B cell (primary cell): ENCODE measurements around the gene HOATZ. TPM values are rescaled to one million over a fixed set of nuclear protein-coding genes. Genes with fewer than 3 reads are reported as not detected.
A peak's percentile ranks its signal among the peaks of the same experiment; 100 is the strongest.

Experiments
- ATAC-seq: fragments of 200-7000 bp; cut with Tn5 transposase; one replicate; pipeline ENCODE4 v1.10.0; 2021; ENCODE audit warnings: low read depth, mild to moderate bottlenecking, moderate number of reproducible peaks, moderate library complexity
- CTCF ChIA-PET: fragments of 350-600 bp; sonication (Branson Sonifier 250); formaldehyde crosslinking; loops from one replicate; lab custom pipeline; 2021; ENCODE audit warnings: antibody characterized with exemption, inconsistent platforms; lab: Charles Lee
- POLR2A ChIA-PET: fragments of 350-600 bp; sonication (Branson Sonifier 250); formaldehyde crosslinking; loops from one replicate; lab custom pipeline; 2021; ENCODE audit warnings: antibody characterized with exemption; lab: Charles Lee
- DNase-seq: peaks from one replicate; pipeline ENCODE4 v3.0.0; 2013
- H2AFZ ChIP-seq: 2 replicates; pipeline ENCODE4 v1.6.1; 2012; ENCODE audit warnings: mild to moderate bottlenecking, low read depth, low read length; ENCODE audit not compliant: insufficient read depth, poor library complexity, severe bottlenecking
- H3K27ac ChIP-seq, 2 donors: 1 replicate in 1 of 2; 2 replicates in 1 of 2; pipeline ENCODE4 v1.5.1; 2012 to 2013; ENCODE audit warnings: low read length in 2 of 2, mild to moderate bottlenecking in 2 of 2, moderate library complexity in 1 of 2
- H3K27me3 ChIP-seq, 4 experiments: fragments of 200-600 bp in 1 of 4; sonication (generic) in 1 of 4; replicated peaks in 1 of 4; 1 replicate in 2 of 4; 2 replicates in 2 of 4; pipeline versions ENCODE4 v1.6.1 to v1.7.0; 2013 to 2016; ENCODE audit warnings: low read length in 3 of 4, mild to moderate bottlenecking in 2 of 4, mixed read lengths in 1 of 4, moderate library complexity in 1 of 4; ENCODE audit not compliant: insufficient read depth in 4 of 4, control insufficient read depth in 3 of 4; ENCODE audit errors: control extremely low read depth in 1 of 4
- H3K36me3 ChIP-seq, 2 experiments: replicated peaks in 1 of 2; 1 replicate in 1 of 2; 2 replicates in 1 of 2; pipeline versions ENCODE4 v1.6.1 to v1.7.1; 2013; ENCODE audit warnings: low read length in 1 of 2; ENCODE audit not compliant: insufficient read depth in 2 of 2, control insufficient read depth in 1 of 2; ENCODE audit errors: control extremely low read depth in 1 of 2, extremely low read depth in 1 of 2
- H3K4me1 ChIP-seq, 2 donors: fragments of 200-600 bp in 1 of 2; sonication (generic) in 1 of 2; 1 replicate in 1 of 2; 2 replicates in 1 of 2; pipeline versions ENCODE4 v1.5.1 to v1.6.1; 2013 to 2017; ENCODE audit warnings: low read length in 2 of 2; ENCODE audit not compliant: control insufficient read depth in 2 of 2, insufficient read depth in 2 of 2
- H3K4me2 ChIP-seq: replicated peaks from 2 replicates; pipeline ENCODE3; 2012; ENCODE audit warnings: mild to moderate bottlenecking, low read depth, low read length; ENCODE audit not compliant: poor library complexity, severe bottlenecking
- H3K4me3 ChIP-seq, 5 experiments: fragments of 200-600 bp in 1 of 5; sonication (generic) in 1 of 5; 1 replicate in 3 of 5; 2 replicates in 2 of 5; pipeline versions ENCODE4 v1.5.1 to v1.7.0; 2011 to 2016; ENCODE audit warnings: low read length in 4 of 5, mild to moderate bottlenecking in 4 of 5, low read depth in 2 of 5, control low read depth in 1 of 5, moderate library complexity in 1 of 5; ENCODE audit not compliant: insufficient read depth in 1 of 5; ENCODE audit errors: control extremely low read depth in 1 of 5, extremely low read depth in 1 of 5
- H3K79me2 ChIP-seq: fragments of 200-600 bp; sonication (generic); one replicate; pipeline ENCODE4 v1.6.0; 2016; ENCODE audit warnings: low read length; ENCODE audit not compliant: control insufficient read depth, insufficient read depth
- H3K9ac ChIP-seq: fragments of 200-600 bp; sonication (generic); 2 replicates; pipeline ENCODE4 v1.6.1; 2017; ENCODE audit warnings: mild to moderate bottlenecking, low read length, moderate library complexity
- H3K9me3 ChIP-seq, 3 donors: one replicate each; pipeline versions ENCODE4 v1.6.1 to v1.7.1; 2013; ENCODE audit warnings: low read length in 2 of 3; ENCODE audit not compliant: control insufficient read depth in 2 of 3, insufficient read depth in 1 of 3; ENCODE audit errors: control extremely low read depth in 1 of 3
- H4K20me1 ChIP-seq: 2 replicates; pipeline ENCODE4 v1.6.0; 2012; ENCODE audit warnings: mild to moderate bottlenecking, low read length; ENCODE audit not compliant: insufficient read depth, control insufficient read depth, poor library complexity, severe bottlenecking
- H3K27ac Mint-ChIP-seq: one replicate; pipeline ENCODE4 v1.8.0; 2021; ENCODE audit warnings: mixed read lengths
- H3K27me3 Mint-ChIP-seq: one replicate; pipeline ENCODE4 v1.8.0; 2021; ENCODE audit warnings: mixed read lengths
- H3K4me1 Mint-ChIP-seq: one replicate; pipeline ENCODE4 v1.8.0; 2021; ENCODE audit warnings: mixed read lengths
- H3K4me3 Mint-ChIP-seq: one replicate; pipeline ENCODE4 v1.8.0; 2021; ENCODE audit warnings: mixed read lengths
- H3K9me3 Mint-ChIP-seq: one replicate; pipeline ENCODE4 v1.8.0; 2022; ENCODE audit warnings: mixed read lengths; ENCODE audit not compliant: insufficient read depth
- EZH2 ChIP-seq: IDR thresholded peaks from 2 replicates; pipeline ENCODE4 v1.6.1; 2012; ENCODE audit warnings: borderline replicate concordance, low read depth, mild to moderate bottlenecking, moderate library complexity, low read length; ENCODE audit not compliant: insufficient read depth, poor library complexity, severe bottlenecking
- WGBS: methylation state at CpG from one replicate; pipeline ENCODE4 v1.1.5; 2013; ENCODE audit warnings: missing lambda C conversion rate; ENCODE audit not compliant: insufficient coverage; 5-methylcytosine and 5-hydroxymethylcytosine counted together
- intact Hi-C: fragments of 100-400 bp; cut with micrococcal nuclease; formaldehyde crosslinking; loops from one replicate; pipeline ENCODE4 v1.10.0; 2022
- polyA plus RNA-seq: library from polyadenylated mRNA; depleted of rRNA; stranded (reverse); fragments of >200 nt; gene quantifications from 2 replicates; pipeline ENCODE4 v1.2.3, GENCODE V29; 2012
- total RNA-seq, 2 donors: library from RNA; stranded (reverse); fragments of 120-200 nt in 1 of 2; gene quantifications; 1 replicate in 1 of 2; 2 replicates in 1 of 2; pipeline versions ENCODE4 v1.2.3 to v1.2.4, GENCODE V29; 2013 to 2022
- TF ChIP-seq, protein P1 (sequence below): fragments of 200-600 bp; IDR thresholded peaks from one replicate; pipeline ENCODE4 v1.8.0; 2022; ENCODE audit warnings: antibody characterized with exemption, mild to moderate bottlenecking

Gene HOATZ
- total and polyA plus RNA-seq, 2 donors (not counting 1 experiment from before 2014, with no cell fraction given): not detected

DNA sequence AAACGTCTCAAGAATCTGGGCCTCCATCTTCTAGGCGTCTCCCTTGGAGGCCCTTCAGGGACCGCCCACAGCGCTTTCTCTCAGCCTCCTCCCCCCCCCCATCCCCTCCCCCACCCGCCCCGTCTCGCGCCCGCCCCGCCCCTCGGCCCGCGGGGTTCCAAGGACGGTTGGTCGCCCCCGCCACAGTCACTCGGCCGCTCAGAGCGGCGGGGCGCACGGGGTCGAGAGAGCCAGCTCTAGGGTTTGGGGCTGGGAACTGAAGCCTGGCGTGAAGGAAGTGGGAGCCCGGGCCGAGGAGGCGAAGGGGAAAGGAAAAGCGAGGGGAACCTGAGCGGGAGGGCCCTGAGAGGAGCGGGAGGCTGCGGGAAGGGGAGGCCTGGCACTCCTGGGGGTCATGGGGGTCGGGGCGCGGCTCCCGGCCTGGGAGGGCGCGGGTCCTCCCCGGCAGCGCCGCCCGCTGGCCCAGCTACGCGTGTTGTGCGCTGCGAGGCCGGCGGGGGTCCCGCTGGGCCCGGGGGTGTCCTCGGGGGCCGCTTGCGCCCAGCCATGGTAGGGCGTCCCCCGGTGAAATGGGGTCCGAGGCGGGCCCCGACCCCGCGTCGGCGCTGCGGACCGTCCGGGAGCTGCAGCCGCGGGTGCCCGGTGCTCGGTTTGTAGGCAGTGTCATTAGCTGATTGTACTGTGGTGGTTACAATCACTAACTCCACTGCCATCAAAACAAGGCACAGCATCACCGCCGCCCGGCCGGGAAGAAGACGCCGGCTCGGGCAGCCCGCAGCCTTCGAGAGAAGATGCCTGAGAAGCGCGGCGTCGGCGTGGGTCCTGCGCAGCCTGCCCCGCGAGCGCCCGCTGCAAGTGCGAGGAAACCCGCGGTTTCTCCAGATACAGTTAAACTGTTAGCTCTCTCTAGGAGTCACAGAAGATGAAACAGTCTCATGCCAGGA is 2.0 kb upstream of the HOATZ start, which contains the start of gene BTG4:
BTG4 (minus strand) TSS at position 91 of the 944 bp plus-strand sequence. CDS start 13,610 bp downstream, outside the sequence.
- peak within 1 kb of the TSS; percentile 68 for H2AFZ ChIP-seq
- peaks cover 17 to 19% of the 10 kb centered on the region in 2 donors for H3K4me1 ChIP-seq
- ATAC-seq: peak; percentile 21
- peak within 1 kb of the TSS in 3 of 5 experiments; percentile 7 to 59 (median 40) for H3K4me3 ChIP-seq
- DNase-seq: peak; percentile 43
- H3K4me2 ChIP-seq: peak within 1 kb of the TSS; percentile 81
- 6% methylated on average over 65 of the region's 90 CpGs for WGBS
- no peak within 1 kb of the TSS for H3K27ac ChIP-seq
- H4K20me1 ChIP-seq: no peaks in the 10 kb centered on the region
- Mint-ChIP-seq H3K4me3 (peak within 1 kb of the TSS; percentile 78), H3K27ac (no peak within 1 kb of the TSS), H3K4me1 (peaks cover 15% of the 10 kb centered on the region), H3K9me3 (no peaks in the 10 kb centered on the region), H3K27me3 (peaks cover 45% of the 10 kb centered on the region)
- ChIA-PET POLR2A (no interaction called here), CTCF (interaction anchor here (0.9 to 2.0 kb wide), 2 partner anchors 21 to 1134 kb away, joined by 5 to 6 read pairs; no protein-coding TSS in a partner anchor)
- TF ChIP-seq, protein P1, sequence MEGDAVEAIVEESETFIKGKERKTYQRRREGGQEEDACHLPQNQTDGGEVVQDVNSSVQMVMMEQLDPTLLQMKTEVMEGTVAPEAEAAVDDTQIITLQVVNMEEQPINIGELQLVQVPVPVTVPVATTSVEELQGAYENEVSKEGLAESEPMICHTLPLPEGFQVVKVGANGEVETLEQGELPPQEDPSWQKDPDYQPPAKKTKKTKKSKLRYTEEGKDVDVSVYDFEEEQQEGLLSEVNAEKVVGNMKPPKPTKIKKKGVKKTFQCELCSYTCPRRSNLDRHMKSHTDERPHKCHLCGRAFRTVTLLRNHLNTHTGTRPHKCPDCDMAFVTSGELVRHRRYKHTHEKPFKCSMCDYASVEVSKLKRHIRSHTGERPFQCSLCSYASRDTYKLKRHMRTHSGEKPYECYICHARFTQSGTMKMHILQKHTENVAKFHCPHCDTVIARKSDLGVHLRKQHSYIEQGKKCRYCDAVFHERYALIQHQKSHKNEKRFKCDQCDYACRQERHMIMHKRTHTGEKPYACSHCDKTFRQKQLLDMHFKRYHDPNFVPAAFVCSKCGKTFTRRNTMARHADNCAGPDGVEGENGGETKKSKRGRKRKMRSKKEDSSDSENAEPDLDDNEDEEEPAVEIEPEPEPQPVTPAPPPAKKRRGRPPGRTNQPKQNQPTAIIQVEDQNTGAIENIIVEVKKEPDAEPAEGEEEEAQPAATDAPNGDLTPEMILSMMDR: no peak
- no peak for TF ChIP-seq EZH2
- intact Hi-C loops: no loop called here
- H3K79me2 ChIP-seq: no peaks in the 10 kb centered on the region
- no peaks in the 10 kb centered on the region for H3K36me3 ChIP-seq
- H3K27me3 ChIP-seq: peaks cover 3 to 32% (median 30%) of the 10 kb centered on the region in 4 experiments
- H3K9ac ChIP-seq: peak within 1 kb of the TSS; percentile 52
- H3K9me3 ChIP-seq: peaks cover 0 to 3% (median 0%) of the 10 kb centered on the region in 3 donors
